Mononuclear cell (primary cell): Measurements from ENCODE around the gene KAT7. TPM values are rescaled to one million over a fixed set of nuclear protein-coding genes. Genes with fewer than 3 reads are reported as not detected.
A peak's percentile ranks its signal among the peaks of the same experiment; 100 is the strongest.

ENCODE experiments used
- H3K27me3 ChIP-seq: 2 replicates; pipeline ENCODE4 v1.6.0; 2011; ENCODE audit warnings: low read length, control low read depth; ENCODE audit not compliant: insufficient read depth
- H3K4me1 ChIP-seq: 2 replicates; pipeline ENCODE4 v1.5.1; 2011; ENCODE audit warnings: mild to moderate bottlenecking, low read length, control low read depth; ENCODE audit not compliant: insufficient read depth
- H3K4me3 ChIP-seq: 2 replicates; pipeline ENCODE4 v1.5.1; 2011; ENCODE audit warnings: mild to moderate bottlenecking, low read length, moderate library complexity
- H3K9me3 ChIP-seq: 2 replicates; pipeline ENCODE4 v1.5.1; 2011; ENCODE audit warnings: low read depth, mild to moderate bottlenecking, control low read depth, low read length
- total RNA-seq: library from RNA; depleted of rRNA; stranded (reverse); fragments of >200 nt; gene quantifications from one replicate; pipeline ENCODE4 v1.2.3, GENCODE V29; 2012

KAT7 gene
- total RNA-seq, 1 donor = 133 TPM

GRCh38 chr17:49776551-49777300 lies 11.8 kb upstream of the KAT7 start:
- Histone ChIP-seq H3K4me1 (peaks cover 11% of the 10 kb centered on the region), H3K4me3 (no peak overlapping the region), H3K27me3 (no peaks in the 10 kb centered on the region), H3K9me3 (no peaks in the 10 kb centered on the region)

DNA sequence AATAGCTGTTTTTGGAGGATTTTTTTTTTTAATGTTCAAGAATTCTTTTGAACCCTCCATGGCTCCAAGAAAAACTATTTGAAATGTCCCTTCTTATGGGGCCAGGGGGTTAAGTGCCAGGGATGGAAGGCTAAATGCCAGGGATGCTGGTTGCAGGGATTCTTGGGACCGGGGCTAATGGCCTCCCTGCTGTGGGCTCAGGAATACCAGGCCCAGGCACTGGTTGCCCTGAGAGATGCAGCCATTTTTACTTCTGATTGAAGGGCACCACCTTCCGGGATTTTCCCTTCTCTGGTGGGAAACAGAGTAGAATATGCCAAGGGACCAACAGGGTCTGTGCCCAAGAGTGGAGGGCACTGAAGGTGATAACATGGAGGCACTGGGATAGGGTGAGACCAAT lies 10.9 kb upstream of the KAT7 start:
- Histone ChIP-seq H3K27me3 (no peaks in the 10 kb centered on the region), H3K4me3 (no peak overlapping the region)

GRCh38 chr17:49779156-49779738 lies 9.2 kb upstream of the KAT7 start:
- Histone ChIP-seq H3K27me3 (no peaks in the 10 kb centered on the region), H3K9me3 (no peaks in the 10 kb centered on the region), H3K4me1 (peaks cover 11% of the 10 kb centered on the region), H3K4me3 (no peak overlapping the region)

More for the DNA sequence above, 10.9 kb upstream of the KAT7 start:
- Histone ChIP-seq H3K4me1 (peaks cover 11% of the 10 kb centered on the region), H3K9me3 (no peaks in the 10 kb centered on the region)

GRCh38 chr17:49779739-49780231 lies 8.7 kb upstream of the KAT7 start:
- Histone ChIP-seq H3K4me1 (peaks cover 11% of the 10 kb centered on the region), H3K4me3 (no peak overlapping the region), H3K27me3 (no peaks in the 10 kb centered on the region), H3K9me3 (no peaks in the 10 kb centered on the region)

- H3K27me3 ChIP-seq = no peaks in the 10 kb centered on the region
- H3K4me3 ChIP-seq = no peak overlapping the region
- no peaks in the 10 kb centered on the region for H3K9me3 ChIP-seq
- H3K4me1 ChIP-seq = peaks cover 21% of the 10 kb centered on the region
Observed at GRCh38 chr17:49783071-49783715, 5.3 kb upstream of the KAT7 start.

GRCh38 chr17:49783791-49784190 lies 4.7 kb upstream of the KAT7 start:
- Histone ChIP-seq H3K9me3 (no peaks in the 10 kb centered on the region), H3K4me1 (peaks cover 21% of the 10 kb centered on the region), H3K27me3 (no peaks in the 10 kb centered on the region), H3K4me3 (no peak overlapping the region)

DNA sequence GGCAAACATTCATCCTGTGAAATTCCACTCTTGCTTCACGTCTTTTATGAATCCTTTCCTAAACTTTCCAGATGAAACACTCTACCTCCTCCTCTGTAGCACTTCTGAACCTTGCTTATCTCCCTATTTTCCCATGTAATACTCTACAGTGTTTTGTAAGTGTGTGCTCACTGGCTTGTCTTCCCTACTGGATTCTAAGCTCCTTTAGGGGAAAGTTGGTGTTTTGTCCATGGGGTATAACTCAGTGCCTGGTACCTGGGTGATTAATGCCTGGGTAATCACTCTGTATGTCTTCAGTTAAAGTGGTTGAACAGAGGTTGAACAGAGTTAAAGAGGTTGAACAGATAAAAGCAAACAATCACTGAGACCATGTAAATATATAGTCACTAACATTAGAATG lies 3.8 kb upstream of the KAT7 start:
- no peaks in the 10 kb centered on the region for H3K27me3 ChIP-seq
- H3K4me3 ChIP-seq = no peak overlapping the region
- H3K4me1 ChIP-seq = peaks cover 22% of the 10 kb centered on the region
- H3K9me3 ChIP-seq = no peaks in the 10 kb centered on the region

DNA sequence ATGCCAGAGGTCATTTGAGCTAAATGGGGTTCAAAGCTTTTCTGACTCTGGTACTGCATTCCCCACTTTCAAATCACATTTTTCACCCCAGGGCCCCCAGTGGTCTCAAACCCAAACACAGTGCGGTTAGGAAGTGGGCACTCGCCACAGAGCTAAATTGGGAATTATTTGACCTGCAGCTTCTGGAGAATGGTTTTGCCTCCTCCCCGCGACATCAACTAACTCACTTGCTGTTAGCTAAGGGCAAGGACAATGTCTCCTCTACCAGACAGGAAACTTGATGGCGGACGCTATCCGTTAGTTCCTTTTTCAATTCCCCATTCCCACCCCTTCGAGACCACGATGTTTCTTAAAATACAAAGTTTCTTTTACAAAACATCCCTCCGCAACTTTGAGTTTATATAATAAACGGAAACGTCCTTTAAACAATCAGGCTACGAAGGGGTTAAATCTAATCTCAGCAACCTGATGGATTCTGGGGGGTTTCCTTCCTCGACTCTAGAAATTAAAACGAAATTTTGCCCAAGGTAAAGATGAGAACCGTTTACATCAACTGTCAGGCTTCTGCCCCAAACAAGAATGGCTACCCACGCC lies 500 bp upstream of the KAT7 start:
- H3K27me3 ChIP-seq = no peaks in the 10 kb centered on the region
- H3K9me3 ChIP-seq = no peaks in the 10 kb centered on the region
- H3K4me1 ChIP-seq = peaks cover 32% of the 10 kb centered on the region
- peak overlapping the region; percentile 100 for H3K4me3 ChIP-seq

DNA sequence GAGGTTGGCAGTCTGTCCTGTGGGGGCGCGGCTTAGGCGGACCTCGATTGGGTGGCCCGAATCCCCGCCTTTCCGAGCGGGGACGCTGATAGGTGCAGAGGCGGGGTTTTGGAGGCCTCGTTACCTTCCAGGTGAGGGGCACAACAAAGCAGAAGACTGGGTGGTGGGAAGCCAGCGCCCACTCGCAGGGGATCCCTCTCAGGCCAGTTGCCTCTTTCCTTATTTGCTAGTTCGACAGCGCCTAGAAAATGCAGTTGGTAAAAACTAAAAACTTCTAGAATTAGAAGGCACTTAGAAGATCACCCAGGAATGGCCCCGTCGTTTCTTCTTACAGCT lies 730 bp downstream of the KAT7 start:
- no peaks in the 10 kb centered on the region for H3K9me3 ChIP-seq
- H3K4me1 ChIP-seq = peaks cover 32% of the 10 kb centered on the region
- peak overlapping the region; percentile 100 for H3K4me3 ChIP-seq
- no peaks in the 10 kb centered on the region for H3K27me3 ChIP-seq

- no peaks in the 10 kb centered on the region for H3K9me3 ChIP-seq
- H3K27me3 ChIP-seq = no peaks in the 10 kb centered on the region
- no peak overlapping the region for H3K4me3 ChIP-seq
- H3K4me1 ChIP-seq = peaks cover 28% of the 10 kb centered on the region
Observed at GRCh38 chr17:49793309-49793708, 4.8 kb downstream of the KAT7 start.

DNA sequence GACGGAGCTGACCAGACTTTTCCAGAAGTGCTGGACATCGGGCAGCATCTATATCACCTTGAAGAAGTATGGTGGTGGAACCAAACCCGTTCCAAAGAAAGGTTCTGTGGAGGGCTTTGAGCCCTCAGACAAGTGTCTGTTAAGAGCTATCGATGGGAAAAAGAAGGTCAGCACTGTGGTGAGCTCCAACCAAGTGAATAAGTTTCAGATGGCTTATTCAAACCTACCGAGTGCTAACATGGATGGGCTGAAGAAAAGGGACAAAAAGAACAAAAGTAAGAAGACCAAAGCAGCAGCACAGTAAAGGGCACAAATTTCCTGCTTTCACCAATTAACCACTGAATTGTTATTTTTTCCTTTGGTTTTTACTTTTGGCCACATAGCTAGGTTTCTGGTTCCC lies 6.9 kb downstream of the KAT7 start:
- Histone ChIP-seq H3K27me3 (no peaks in the 10 kb centered on the region), H3K4me3 (no peak overlapping the region), H3K9me3 (no peaks in the 10 kb centered on the region), H3K4me1 (peaks cover 18% of the 10 kb centered on the region)

DNA sequence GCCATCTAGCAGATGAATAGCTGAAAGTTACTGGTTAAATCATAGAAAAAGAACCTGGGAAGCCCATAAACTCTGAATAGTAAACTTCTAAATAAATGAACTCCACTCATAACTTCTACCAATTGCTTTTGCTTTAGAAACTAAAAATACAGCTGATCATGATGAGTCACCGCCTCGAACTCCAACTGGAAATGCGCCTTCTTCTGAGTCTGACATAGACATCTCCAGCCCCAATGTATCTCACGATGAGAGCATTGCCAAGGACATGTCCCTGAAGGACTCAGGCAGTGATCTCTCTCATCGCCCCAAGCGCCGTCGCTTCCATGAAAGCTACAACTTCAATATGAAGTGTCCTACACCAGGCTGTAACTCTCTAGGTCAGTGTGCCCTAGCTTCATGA lies 9.7 kb downstream of the KAT7 start:
- no peaks in the 10 kb centered on the region for H3K27me3 ChIP-seq

DNA sequence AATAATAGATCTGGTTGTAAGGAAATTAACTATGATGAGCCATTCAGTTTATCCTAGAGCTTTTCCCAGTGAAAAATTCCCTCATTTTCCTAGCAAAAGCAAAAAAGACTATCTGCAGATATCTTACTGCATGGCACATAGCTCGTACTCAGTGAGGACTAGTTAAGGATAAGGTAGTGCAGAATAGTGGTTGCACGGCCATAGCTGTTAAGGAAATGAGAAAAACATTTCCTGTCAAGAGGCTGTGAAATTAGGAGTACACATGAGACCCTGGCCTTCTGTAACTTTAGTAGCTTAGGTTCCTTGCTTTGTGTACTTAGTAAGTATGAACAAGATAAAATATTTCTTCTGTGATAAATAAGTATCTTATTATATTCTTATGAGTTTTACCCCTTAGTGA lies 10.3 kb downstream of the KAT7 start:
- peaks cover 9% of the 10 kb centered on the region for H3K4me1 ChIP-seq
- H3K27me3 ChIP-seq = no peaks in the 10 kb centered on the region
- no peak overlapping the region for H3K4me3 ChIP-seq
- no peaks in the 10 kb centered on the region for H3K9me3 ChIP-seq

More for the DNA sequence above, 9.7 kb downstream of the KAT7 start:
- Histone ChIP-seq H3K9me3 (no peaks in the 10 kb centered on the region), H3K4me3 (no peak overlapping the region), H3K4me1 (peaks cover 9% of the 10 kb centered on the region)

DNA sequence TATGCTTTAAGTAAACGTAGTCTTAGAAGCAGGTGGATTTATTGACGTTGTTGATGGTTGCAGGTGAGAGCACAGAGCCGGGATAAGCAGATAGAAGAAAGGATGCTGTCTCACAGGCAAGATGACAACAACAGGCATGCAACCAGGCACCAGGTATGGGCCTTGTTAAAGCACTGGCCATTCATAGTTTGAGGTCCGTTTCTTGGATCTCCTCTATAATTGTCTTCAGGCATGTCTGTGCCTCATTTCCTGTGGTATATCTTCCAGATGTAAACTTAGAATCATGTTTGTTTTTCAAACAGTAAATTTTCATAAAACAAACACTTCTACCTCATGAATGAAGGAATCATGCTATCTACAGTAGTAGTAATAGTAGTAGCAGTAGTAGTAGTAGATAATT lies 20.6 kb downstream of the KAT7 start:
- no peaks in the 10 kb centered on the region for H3K4me1 ChIP-seq
- H3K4me3 ChIP-seq = no peak overlapping the region
- no peaks in the 10 kb centered on the region for H3K9me3 ChIP-seq

GRCh38 chr17:49814781-49815529 lies 26.5 kb downstream of the KAT7 start:
- peaks cover 36% of the 10 kb centered on the region for H3K4me1 ChIP-seq
- no peak overlapping the region for H3K4me3 ChIP-seq
- H3K27me3 ChIP-seq = no peaks in the 10 kb centered on the region
- H3K9me3 ChIP-seq = no peaks in the 10 kb centered on the region

More for the DNA sequence above, 20.6 kb downstream of the KAT7 start:
- H3K27me3 ChIP-seq = no peaks in the 10 kb centered on the region
